Vein endothelial cell (primary cell): Measurements from ENCODE around the gene ILKAP. TPM values are rescaled to one million over a fixed set of nuclear protein-coding genes. Genes with fewer than 3 reads are reported as not detected.

Experiments
- total RNA-seq: library from RNA; depleted of rRNA; stranded (reverse); fragments of >200 nt; gene quantifications from 2 replicates; pipeline ENCODE4 v1.2.3, GENCODE V29; 2012

Gene ILKAP
- 17.3 and 21.7 TPM in 2 replicates for total RNA-seq

GRCh38 chr2:238203094-238203972 is at the start of gene ILKAP:
Gene ILKAP (minus strand): TSS chr2:238203695. CDS start chr2:238203553, 142 bp downstream.

DNA sequence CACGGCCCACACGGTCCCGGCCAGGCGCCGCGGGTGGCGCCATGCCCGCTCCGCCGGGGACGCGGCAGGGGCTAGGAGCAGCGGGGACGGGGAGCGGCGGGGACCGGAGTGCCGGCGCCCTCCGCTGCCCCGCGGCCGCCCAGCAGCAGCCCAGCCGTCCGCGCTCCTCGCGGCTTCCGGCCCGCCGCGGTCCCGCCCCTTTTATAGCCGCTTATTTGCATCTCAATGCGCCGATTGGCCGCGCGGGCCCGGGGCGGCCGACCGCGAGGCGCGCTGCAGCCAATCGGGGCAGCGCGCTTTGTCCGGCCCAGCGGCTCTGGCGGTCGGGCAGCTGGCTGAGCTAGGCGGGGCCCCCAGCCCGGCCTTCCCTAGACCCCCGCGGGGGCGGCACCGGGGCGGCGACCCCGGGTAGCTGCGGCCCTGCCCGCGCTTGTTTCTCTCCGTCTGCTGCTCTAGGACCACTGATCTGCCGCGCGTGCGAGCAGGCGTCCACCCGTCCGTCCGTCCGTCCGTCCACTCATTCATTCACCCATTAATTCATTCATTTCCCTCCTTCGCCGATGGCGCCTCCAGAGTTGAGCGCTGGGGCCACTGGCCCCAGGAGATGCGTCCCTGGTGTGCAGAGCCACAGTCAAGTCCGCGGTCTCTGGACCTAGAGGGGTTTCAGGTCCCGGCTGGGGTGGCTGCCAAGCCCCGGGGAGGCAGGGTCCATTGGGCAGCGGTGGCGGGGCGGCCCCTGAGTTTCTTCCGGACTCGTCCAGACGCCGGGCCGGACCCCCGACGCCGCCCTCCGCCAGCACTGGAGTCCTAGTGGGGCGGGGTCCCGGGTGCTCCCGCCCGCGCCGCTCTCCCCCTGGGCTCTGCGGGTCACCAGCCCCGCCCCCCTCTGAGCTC is 36.6 kb upstream of the ILKAP start, which contains the start of gene HES6:
HES6 (minus strand) TSS at position 176 of the 894 bp plus-strand sequence; CDS start at position 43, 133 bp downstream.

GRCh38 chr2:238158509-238159070 is 44.9 kb downstream of the ILKAP start, which contains the start of gene ERFE:
Gene ERFE (plus strand): TSS chr2:238158970. CDS start chr2:238159008, 38 bp downstream.

GRCh38 chr2:238138331-238139195 is 64.9 kb downstream of the ILKAP start, which contains the start of gene KLHL30:
Gene KLHL30 (plus strand): TSS chr2:238138668. CDS start chr2:238140755, 2,087 bp downstream.

Other genes starting within 250 kb of the ILKAP start
- gene UBE2F, start 236.7 kb downstream of the ILKAP start, total RNA-seq, result 44.1 and 53.7 TPM in 2 replicates
- 11.1 and 16.7 TPM in 2 replicates for gene SCLY, start 142.7 kb downstream of the ILKAP start, total RNA-seq
- gene ESPNL, start 103.4 kb downstream of the ILKAP start, total RNA-seq, result under 0.01 TPM in 1 of 2 replicates, not detected in the other
- not detected in 2 replicates for gene KLHL30, start 65.0 kb downstream of the ILKAP start, total RNA-seq
- gene ERFE, start 44.7 kb downstream of the ILKAP start, total RNA-seq, result 0.33 and 0.48 TPM in 2 replicates
- 2.7 and 4.2 TPM in 2 replicates for gene HES6, start 36.3 kb upstream of the ILKAP start, total RNA-seq
- gene PER2, start 84.9 kb upstream of the ILKAP start, total RNA-seq, result 3.5 and 6.2 TPM in 2 replicates
- 7.2 TPM in 2 replicates for gene TRAF3IP1, start 116.8 kb upstream of the ILKAP start, total RNA-seq
- 10.8 and 14.0 TPM in 2 replicates for gene ASB1, start 223.2 kb upstream of the ILKAP start, total RNA-seq